GM19463 (cell line): ENCODE data around the gene MEIS1.

ENCODE experiments used
- ATAC-seq: cut with Tn5 transposase; IDR thresholded peaks from one replicate; pipeline ENCODE4 v1.9.1; 2021; ENCODE audit warnings: mild to moderate bottlenecking, moderate library complexity; ENCODE audit not compliant: unreplicated experiment

MEIS1 gene

GRCh38 chr2:66562304-66562685 is 127.4 kb downstream of the MEIS1 start:
- no peak for ATAC-seq

- no peak for ATAC-seq
These were observed 128.5 kb downstream of the MEIS1 start for GRCh38 chr2:66563473-66563872.

- ATAC-seq = no peak
These were observed 130.4 kb downstream of the MEIS1 start for GRCh38 chr2:66565291-66565690.

GRCh38 chr2:66566726-66567399 is 131.9 kb downstream of the MEIS1 start:
- ATAC-seq = no peak

- ATAC-seq = no peak
These were observed 132.8 kb downstream of the MEIS1 start for GRCh38 chr2:66567729-66568128.

GRCh38 chr2:66568650-66569300 is 133.8 kb downstream of the MEIS1 start:
- ATAC-seq = no peak

- ATAC-seq = no peak
These were observed 134.5 kb downstream of the MEIS1 start for GRCh38 chr2:66569321-66569851.

- ATAC-seq = no peak
These were observed 135.0 kb downstream of the MEIS1 start for GRCh38 chr2:66569974-66570373.

- no peak for ATAC-seq
These were observed 135.5 kb downstream of the MEIS1 start for GRCh38 chr2:66570471-66570870.

- no peak for ATAC-seq
These were observed 137.0 kb downstream of the MEIS1 start for GRCh38 chr2:66571918-66572317.

- ATAC-seq = no peak
These were observed 137.5 kb downstream of the MEIS1 start for GRCh38 chr2:66572391-66572790.

GRCh38 chr2:66573416-66573815 is 138.5 kb downstream of the MEIS1 start:
- ATAC-seq = no peak

GRCh38 chr2:66573821-66574233 is 138.9 kb downstream of the MEIS1 start:
- no peak for ATAC-seq

GRCh38 chr2:66574701-66575624 is 140.0 kb downstream of the MEIS1 start:
- no peak for ATAC-seq

GRCh38 chr2:66575625-66576310 is 140.8 kb downstream of the MEIS1 start:
- ATAC-seq = no peak

GRCh38 chr2:66576311-66576560 is 141.3 kb downstream of the MEIS1 start:
- ATAC-seq = no peak

- no peak for ATAC-seq
These were observed 141.8 kb downstream of the MEIS1 start for GRCh38 chr2:66576561-66577320.

GRCh38 chr2:66577321-66578053 is 142.6 kb downstream of the MEIS1 start:
- no peak for ATAC-seq

- no peak for ATAC-seq
These were observed 143.2 kb downstream of the MEIS1 start for GRCh38 chr2:66578054-66578686.
